ENCODE data around the gene RAMP2.
"Not testable (repeated sequence)": the region's sequence is repeated elsewhere in the genome, so short reads cannot be mapped to it uniquely, and the experiment has no call there.

Gene RAMP2, protein sequence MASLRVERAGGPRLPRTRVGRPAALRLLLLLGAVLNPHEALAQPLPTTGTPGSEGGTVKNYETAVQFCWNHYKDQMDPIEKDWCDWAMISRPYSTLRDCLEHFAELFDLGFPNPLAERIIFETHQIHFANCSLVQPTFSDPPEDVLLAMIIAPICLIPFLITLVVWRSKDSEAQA

DNA sequence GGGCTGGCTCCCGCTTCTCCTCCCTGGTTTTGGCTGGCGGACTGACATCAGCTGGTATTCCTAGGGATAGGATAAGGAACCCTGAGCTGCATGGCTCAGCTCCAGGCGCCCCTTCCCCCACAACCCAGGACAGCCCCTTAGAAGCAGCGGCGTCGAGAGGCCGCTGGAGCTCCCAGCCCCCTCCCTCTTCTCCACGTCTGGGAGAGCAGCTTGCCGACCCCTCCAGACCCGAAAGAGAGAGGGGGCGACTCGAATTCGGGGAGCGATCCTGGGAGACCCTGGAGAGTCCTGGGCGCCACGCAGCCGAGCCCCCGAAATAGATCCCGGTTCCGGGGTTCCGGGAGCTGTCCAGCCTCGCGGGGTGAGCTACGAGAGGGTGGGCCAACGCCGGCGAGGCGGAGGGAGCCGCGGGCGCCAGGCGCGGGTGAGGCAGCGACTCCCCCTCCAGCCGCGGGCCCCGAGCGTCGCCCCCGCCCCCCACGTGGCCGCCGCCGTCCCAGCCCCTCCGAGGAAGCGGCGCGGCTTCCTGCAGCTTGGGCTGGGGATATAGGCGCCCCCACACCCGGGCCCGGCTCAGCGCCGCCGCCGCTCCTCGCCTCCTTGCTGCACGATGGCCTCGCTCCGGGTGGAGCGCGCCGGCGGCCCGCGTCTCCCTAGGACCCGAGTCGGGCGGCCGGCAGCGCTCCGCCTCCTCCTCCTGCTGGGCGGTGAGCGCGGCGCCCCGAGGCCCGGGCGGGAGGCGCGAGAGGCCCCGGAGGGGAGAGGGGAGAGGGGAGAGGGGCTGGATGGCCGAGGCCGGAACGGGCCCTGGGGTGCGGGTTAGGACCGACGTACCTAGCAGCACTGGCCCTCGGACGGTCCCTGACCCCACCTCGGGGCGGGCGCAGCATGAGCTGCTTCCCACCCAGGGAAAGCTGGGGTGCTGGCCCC, at the start of gene RAMP2:
RAMP2 (plus strand) TSS at position 576 of the 930 bp plus-strand sequence; CDS start at position 611, 35 bp downstream.
- DNase-seq (ENCODE audit: low read depth in 2 of 2), result no peak

DNA sequence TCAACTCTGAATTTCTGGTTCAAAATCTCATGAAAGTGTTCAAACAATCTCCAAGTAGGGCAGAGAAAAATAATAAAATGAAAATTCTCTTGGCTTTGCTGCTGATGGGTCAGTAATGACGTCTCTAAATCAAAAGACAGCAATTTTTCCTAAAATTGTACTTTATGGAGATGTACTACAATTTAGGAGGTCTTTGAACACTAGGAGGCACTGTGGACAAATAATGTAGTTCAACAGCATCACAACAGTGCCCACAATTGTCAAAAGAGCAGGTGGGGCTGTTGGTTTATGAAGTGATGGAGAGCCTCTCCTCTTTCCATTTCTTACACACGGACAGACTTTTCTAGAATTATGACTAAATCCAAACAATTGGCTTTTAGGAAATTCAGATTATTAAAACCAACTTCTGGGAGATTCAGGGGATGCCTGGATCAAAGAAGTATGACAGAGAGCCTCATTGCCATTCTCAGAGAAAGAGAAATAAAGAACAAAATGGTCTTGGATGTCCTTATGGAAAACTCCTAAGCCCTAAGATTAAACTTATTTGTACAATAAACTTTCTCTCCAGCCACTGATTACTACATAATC, 39.9 kb upstream of the RAMP2 start:
- DNase-seq (ENCODE audit: low read depth in 2 of 2), result peak; percentile 33 to 39

DNA sequence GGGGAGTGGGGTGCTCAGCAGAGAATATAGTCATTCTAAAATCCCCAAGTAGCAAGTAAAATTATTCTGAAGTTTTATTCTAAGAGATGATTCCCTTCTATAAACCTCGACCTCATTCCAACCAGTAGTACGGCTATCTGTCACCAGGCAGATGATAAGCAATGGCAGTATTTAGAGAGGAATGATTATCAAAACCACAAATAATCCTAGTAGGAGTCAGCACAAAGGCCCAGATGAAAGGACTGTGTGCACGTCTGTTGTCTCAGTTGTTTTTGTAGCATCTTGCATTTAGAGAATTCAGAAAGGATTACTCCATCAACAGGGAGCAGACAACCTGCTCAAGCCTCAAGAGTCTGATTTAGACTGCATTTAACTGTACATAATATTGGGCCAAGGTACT, 37.4 kb upstream of the RAMP2 start:
- DNase-seq (ENCODE audit: low read depth in 2 of 2), result no peak

DNA sequence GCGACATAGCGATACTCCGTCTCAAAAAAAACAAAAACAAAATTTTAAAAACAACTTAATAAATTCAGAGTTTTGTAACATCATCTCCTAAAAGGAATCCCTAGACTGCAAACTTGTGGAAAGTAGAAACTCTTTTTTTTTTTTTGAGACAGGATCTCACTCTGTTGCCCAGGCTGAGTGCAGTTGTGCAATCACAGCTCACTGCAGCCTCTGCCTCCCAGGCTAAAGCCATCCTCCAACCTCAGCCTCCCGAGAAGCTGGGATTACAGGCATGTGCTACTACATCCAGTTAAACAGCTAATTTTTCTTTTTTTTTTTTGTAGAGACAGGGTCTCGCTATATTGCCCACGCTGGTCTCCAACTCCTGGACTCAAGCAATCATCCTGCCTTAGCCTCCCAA, 35.9 kb upstream of the RAMP2 start:
- DNase-seq (ENCODE audit: low read depth in 2 of 2), result no peak

DNA sequence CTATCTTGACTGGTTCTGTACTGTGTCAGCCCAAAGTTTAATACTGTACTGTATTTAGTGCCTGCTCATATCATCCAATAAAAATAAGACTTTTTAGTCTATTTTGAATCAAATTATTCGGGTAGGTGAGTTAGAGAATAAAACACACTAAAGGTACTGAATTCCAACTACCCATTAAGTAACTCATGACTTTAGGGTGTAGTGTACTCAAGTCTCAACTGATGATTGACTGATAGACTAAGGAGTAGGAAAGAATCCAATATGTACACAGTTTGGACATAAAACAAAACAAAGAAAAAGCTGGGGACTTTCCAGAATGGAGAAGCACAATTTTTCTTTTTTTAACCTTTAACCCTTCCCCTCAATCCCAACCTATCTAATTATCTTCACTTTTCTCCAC, 20.3 kb upstream of the RAMP2 start:
- no peak for DNase-seq (ENCODE audit: low read depth in 2 of 2)

DNA sequence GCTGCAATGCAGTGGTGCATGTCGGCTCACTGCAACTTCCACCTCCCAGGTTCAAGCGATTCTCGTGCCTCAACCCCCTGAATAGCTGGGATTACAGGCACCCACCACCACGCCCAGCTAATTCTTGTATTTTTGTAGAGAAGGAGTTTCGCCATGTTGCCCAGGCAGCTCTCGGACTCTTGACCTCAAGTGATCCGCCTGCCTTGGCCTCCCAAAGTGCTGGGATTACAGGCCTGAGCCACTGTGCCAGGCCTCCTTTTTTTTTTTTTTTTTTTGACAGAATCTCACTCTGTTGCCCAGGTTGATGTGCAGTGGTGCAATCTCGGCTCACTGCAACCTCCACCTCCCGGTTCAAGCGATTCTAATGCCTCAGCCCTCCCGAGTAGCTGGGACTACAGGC, 18.1 kb upstream of the RAMP2 start:
- DNase-seq (ENCODE audit: low read depth in 2 of 2), result not testable (repeated sequence)

DNA sequence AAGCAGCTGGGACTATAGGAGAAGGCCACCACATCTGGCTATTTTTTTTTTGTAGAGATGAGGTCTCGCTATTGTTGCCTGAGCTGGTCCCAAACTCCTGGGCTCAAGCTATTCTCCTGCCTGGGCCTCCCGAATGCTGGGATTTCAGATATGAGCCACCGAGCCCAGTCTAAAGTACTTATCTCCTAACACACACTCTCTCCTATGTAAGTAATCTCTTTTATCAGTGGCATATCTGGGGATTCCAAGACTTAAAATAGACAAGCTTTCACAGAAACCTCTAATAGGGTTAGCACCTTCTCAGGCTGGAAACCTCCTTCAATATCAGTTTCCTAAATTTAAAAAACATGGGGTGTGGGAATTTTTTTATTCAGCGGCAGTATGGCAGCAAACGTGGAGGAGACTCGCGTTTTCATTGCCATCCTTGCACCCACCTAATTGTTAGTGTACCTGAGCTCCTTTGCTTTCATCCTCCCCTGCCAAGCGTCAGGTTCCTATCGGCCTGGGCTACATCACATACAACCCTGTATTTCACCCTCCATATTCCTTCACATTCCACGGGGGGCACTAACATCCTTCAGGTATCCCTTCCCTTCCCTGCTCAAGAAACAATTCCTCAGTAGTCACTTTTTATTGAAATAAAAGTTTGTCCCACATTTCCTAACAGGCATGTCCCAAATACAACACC, 17.3 kb upstream of the RAMP2 start:
- DNase-seq (ENCODE audit: low read depth in 2 of 2), result no peak

DNA sequence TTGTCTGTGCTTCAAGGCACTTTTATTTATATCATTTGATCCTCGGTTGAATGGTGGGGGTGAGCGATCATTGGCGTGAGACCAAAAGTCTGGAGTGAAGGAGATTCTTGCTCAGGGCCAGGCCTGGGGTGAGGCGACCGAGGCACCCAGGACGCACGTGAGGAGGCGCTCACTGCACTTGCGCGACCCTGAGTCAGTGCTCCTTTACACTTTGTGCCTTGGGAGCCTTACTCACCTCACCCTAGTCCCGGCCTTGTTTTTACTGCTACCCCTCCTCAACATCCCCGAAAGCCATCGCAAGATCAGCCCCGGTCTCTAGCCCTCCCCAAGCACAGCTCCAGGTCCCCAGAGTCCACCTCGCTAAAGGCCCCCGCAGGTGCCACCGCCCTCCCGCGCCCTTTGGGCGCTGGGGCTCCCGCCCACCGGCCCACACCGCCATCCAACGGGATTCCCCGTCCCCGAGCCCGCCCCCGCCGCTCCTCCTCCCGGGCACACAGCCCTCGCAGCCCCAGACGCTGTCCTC, 16.7 kb upstream of the RAMP2 start:
- no peak for DNase-seq (ENCODE audit: low read depth in 2 of 2)

DNA sequence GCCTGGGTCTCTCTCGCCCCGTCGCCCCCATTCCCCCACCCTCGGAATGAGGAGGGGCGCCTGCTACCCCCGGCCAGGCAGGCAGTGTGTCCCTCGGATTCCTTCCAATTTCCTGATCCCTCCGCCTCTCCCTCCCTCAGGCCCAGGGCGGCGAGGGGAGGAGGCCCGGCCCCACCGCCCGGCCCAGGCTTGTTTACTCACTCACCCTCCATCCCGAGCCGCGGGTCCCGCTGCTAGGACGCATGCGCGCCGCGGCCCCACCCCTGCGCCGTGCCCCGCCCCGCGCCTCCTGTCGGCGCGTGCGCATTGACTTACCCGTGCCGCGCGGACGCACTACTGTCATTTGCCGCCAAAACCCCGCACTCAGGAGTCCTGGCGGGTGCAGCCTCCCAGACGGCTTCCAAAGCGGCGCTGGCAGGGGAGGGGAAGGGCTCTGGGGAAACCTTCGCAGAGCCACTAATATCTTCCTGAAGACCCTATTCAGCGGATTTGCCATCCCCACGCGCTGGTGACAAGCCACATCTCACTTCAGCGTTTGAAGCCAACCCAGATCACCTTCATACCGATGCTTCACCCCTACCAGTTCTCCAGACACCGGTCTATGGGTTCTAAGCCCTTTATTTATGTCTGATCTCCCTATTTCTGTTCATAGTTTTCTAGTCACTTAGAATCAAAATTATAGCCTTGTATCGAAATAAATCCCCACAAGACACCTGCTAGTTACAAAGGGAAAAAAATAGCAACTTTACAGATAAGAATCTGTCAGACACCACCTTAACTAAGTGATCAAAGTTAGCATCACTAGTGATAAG, 16.0 kb upstream of the RAMP2 start, which contains the start of gene EZH1:
EZH1 (minus strand) TSS at position 235 of the 812 bp plus-strand sequence. CDS start 16,099 bp downstream, outside the sequence.
- peak; percentile 79 to 81 for DNase-seq (ENCODE audit: low read depth in 2 of 2)

DNA sequence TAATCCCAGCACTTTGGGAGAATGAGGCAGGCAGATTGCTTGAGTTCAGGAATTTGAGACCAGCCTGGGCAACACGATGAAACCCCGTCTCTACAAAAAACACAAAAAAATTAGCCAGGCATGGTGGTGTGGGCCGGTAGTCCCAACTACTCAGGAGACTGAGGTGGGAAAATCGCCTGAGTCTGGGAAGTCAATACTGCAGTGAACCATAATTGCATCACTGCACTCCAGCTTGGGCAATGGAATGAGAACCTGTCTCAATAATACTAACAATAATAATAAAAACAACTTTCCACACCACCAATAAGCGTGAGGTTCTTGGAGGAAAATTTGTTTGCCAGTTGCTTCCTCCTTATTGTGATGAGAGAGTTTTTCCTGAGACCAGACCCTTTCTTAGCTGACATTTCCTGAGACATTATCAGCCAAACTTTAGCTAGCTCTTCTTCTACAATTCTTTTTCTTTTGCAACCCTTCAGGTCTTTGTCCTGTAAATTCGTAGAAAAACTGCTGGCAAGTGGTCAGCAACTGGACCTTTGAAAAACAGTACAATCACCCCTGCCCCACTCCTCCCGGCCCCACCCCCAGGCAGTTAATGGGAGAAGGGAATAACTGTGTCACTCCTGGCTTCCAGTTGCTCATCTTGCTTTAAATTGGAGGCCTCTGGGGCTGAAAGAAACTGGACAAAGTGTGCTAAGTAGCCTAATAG, 12.7 kb upstream of the RAMP2 start:
- DNase-seq (ENCODE audit: low read depth in 2 of 2), result no peak

DNA sequence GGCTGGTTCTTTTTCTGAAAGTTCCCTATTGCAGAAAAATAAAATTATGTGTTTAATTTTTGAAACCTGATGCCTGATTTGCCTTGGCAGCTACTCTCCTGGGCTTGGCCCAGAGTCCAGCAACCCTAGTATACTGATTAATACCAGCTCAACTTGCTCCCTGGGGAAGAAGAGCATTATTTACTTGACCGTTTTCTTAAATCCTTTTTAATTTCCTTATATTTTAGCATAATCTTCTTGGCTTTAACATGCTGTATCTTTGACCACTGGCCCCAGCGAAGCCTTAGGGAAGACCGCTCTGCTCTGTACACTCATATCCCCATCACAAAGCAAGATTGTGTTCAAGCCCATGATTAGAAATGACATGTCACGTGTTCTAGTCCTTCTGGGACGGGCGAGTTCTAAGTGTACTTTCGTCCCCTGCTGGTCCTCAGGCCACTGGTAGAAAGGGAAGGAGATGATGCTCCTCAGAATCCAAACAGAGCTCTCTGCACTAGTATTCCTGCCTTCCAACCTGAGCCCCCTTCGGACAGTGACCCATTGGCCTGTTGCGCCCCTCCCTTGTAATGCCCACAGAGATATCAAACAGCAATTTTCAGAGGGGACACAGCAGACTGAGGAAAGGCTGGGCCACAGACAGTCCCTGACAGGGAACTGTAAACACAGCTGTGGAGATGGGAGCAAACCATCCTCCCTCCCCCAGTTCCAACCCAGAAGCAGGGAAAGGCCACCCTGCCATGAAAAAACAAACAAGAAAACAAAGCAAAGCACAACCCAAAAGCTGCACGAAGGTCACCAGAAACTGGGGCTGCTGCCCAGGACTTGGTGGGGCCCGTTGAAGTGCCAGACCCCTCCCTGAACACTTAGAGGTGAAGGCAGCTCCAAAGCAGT, 11.9 kb upstream of the RAMP2 start:
- no peak for DNase-seq (ENCODE audit: low read depth in 2 of 2)

DNA sequence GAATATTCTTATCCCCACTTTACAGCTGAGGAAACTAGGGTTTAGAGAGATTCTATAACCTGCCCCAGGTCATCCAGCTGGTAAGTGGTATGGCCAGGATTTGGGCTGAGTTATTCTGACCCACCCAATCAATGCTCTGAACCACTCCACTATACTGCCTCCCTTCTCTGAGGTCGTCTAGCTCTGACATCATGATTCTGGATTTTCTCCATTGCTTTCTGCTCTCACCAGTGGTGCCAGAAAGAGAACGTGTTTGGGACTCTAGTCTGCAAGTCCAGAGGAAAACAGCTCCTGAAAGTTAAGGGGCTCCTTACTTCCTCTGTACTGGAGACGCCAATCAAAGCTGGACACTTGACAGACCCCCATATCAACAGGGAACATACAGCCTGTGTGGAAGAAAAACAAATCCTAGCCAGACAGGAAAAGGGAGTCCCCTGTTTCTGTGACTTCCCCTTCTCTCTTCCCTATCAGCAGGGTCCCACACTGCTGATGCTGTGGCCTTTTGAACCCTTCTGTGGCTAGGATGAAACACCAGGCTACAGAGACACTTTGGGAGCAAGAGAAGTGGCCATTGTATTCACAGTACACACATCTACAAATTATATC, 10.2 kb upstream of the RAMP2 start:
- DNase-seq (ENCODE audit: low read depth in 2 of 2), result no peak

DNA sequence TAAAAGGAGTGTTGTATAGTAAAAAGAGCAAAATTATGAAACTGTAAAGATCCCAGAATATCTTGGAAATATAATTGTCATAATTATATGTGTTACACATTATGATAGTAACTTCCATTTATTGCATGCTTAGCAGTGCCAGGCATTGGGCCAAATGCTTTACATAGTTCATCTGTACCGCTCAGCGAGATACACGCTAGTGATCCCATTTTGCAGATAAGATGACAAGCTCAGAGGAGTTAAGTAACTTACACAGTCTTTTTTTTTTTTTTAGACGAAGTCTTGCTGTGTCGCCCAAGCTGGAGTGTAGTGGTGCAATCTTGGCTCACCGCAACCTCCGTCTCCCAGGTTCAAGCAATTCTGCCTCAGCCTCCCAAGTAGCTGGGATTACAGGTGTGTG, 9.4 kb upstream of the RAMP2 start:
- no peak for DNase-seq (ENCODE audit: low read depth in 2 of 2)

DNA sequence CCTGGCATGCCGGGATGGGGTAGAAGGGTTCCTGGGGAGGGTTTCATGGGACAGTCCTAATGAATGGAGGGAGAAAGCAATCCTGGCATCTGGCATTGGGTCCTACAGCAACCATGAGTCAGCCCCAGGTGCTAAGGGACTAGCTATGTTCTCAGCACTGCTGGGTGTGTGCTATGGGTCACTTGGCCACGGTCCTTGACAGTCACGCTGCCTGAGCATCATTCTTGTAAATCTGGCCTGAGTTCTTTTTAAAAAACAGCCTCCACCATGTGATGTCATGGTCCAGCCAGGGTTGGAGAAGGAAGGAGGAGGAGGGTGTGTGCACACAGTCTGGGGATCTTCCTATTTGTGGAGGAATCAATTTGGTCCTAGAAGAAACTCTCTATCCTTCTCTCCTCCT, 6.2 kb upstream of the RAMP2 start:
- DNase-seq (ENCODE audit: low read depth in 2 of 2), result no peak

DNA sequence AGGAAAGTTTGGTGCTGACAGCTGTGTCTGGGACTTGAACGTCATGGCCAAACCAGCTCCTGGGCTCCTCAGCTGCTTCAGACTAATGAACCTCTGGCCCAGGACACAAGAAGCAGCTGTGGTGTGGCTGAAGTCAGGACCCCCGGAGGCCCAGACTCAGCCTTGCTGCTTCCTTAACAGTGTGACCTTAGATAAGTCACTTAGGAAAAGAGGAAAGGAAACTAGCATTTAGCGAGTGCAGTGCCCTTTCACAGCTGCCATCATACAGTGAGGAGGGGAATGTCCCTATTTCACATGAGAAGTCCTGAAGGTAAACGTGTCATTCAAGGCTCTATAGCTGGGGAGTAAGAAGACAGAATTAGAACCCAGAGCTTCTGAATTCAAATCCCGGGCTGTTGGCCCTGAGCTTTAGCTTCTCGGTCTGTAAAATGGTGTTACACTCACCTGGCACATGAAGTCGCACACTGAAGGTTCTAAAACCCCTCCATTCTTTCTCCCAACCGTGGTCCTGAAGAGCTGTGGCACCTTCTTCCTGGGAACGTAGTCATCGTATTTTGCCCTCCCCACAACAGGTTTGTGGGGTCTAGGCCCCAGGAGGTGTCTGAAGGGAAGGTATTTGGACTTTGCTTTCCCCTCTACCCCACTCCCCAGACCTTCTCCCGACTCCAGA, 910 bp upstream of the RAMP2 start:
- DNase-seq (ENCODE audit: low read depth in 2 of 2), result no peak

DNA sequence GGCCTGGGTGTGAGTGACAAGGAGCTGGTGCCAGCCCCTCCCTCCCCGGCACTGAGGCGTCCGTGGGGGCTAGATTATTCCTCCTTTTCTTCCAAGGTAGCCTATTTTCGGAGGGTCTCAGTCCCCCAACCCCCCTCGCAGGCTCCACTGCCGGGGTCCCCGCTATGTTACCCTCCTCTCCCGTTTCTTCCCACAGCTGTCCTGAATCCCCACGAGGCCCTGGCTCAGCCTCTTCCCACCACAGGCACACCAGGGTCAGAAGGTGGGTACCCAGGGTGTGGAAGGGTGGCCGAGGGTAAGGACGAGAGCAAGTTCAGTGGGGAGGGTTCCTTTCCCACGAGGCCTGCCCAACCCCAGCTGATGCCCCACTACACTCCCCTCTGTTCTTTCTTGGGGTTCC, 611 bp downstream of the RAMP2 start:
- no peak for DNase-seq (ENCODE audit: low read depth in 2 of 2)

DNA sequence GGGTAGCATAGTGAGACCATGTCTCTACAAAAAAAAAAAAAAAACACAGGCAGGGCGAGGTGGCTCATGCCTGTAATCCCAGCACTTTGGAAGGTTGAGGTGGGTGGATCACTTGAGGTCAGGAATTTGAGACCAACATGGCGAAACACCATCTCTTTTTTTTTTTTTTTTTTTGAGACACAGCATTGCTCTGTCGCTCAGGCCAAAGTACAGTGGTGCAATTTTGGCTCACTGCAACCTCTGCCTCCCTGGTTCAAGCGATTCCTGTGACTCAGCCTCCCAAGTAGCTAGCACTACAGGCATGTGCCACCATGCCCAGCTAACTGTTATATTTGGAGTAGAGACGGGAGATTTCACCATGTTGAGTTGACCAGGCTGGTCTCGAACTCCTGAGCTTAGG, 5.1 kb downstream of the RAMP2 start:
- no peak for DNase-seq (ENCODE audit: low read depth in 2 of 2)

DNA sequence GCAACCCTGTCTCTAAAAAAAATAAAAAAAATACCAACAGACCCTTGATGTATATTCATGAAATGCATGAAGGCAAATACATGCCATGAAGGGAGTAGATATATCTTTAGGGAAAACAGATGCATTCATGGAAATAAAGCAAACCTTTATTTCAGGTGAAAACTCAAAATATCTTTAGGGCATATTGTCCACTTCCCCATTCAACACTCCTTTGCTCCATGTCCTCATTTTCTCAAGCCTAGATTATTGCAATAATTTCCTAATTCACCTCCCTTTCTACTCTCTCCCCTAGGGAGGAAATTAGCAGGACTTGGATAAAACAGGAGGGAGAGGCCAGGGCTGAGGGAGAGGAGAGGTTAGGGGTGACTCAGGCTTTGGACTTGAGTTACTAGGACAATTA, 6.5 kb downstream of the RAMP2 start:
- DNase-seq (ENCODE audit: low read depth in 2 of 2), result no peak
